ENCODE results near the gene MAP7D3.

DNA sequence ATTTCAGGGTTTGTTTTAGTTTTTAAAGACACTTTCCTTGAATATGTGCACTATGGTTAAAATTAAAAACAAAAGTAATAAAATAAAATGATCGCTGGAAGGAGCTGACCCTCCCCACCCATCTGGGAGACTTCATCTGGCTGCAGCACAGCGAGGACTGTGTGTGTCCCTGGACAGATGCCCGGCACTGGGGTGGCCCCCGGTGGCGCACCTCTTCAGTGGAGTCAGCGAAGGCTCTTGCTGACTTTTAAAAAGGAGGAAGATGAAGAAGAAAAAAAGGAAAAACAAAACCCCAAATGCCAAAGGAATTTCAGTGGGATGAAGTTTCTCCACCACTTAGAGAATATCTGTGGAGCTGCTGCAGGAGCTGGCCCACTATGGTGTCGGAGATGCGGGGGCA lies 44.2 kb upstream of the MAP7D3 start:
- TF ChIP-seq SRF (IDR thresholded peaks at IDR 0.05; ENCODE audit: low read depth) (no peak), FOSL1 (IDR thresholded peaks at IDR 0.05; ENCODE audit: low read depth) (no peak), POLR2A (IDR thresholded peaks at IDR 0.05; ENCODE audit: borderline replicate concordance, extremely low read depth, insufficient read depth, insufficient read length) (no peak), SIN3A (IDR thresholded peaks at IDR 0.05; ENCODE audit: low read depth) (no peak)
- TF ChIP-seq, protein P1, sequence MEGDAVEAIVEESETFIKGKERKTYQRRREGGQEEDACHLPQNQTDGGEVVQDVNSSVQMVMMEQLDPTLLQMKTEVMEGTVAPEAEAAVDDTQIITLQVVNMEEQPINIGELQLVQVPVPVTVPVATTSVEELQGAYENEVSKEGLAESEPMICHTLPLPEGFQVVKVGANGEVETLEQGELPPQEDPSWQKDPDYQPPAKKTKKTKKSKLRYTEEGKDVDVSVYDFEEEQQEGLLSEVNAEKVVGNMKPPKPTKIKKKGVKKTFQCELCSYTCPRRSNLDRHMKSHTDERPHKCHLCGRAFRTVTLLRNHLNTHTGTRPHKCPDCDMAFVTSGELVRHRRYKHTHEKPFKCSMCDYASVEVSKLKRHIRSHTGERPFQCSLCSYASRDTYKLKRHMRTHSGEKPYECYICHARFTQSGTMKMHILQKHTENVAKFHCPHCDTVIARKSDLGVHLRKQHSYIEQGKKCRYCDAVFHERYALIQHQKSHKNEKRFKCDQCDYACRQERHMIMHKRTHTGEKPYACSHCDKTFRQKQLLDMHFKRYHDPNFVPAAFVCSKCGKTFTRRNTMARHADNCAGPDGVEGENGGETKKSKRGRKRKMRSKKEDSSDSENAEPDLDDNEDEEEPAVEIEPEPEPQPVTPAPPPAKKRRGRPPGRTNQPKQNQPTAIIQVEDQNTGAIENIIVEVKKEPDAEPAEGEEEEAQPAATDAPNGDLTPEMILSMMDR (IDR thresholded peaks at IDR 0.05 in 2 of 3, conservative IDR thresholded peaks at IDR 0.05 in 1 of 3; ENCODE audit: borderline replicate concordance in 1 of 3, insufficient read depth in 1 of 3, low read depth in 2 of 3, low read length in 2 of 3): no peak

Data from HCT116 (cell line).